Hepatocyte (in vitro differentiated cells): ENCODE data around the gene TRAF2. TPM values are rescaled to one million over a fixed set of nuclear protein-coding genes. Genes with fewer than 3 reads are reported as not detected.

Experiments
- DNase-seq: peaks from one replicate; pipeline ENCODE4 v3.0.0-alpha.2; 2016; ENCODE audit warnings: low spot score
- H2AFZ ChIP-seq: fragments of 200-600 bp; sonication (generic); 2 replicates; pipeline ENCODE4 v1.6.0; 2016; ENCODE audit warnings: antibody characterized with exemption, mild to moderate bottlenecking
- H3K27ac ChIP-seq: fragments of 200-600 bp; sonication (generic); 2 replicates; pipeline ENCODE4 v1.5.1; 2016; ENCODE audit warnings: mild to moderate bottlenecking
- H3K27me3 ChIP-seq: fragments of 200-600 bp; sonication (generic); 2 replicates; pipeline ENCODE4 v1.6.1; 2016
- H3K36me3 ChIP-seq: fragments of 200-600 bp; sonication (generic); replicated peaks from 2 replicates; pipeline ENCODE4 v1.5.1; 2016; ENCODE audit warnings: low read depth; ENCODE audit not compliant: insufficient read depth
- H3K4me1 ChIP-seq: fragments of 200-600 bp; sonication (generic); 2 replicates; pipeline ENCODE4 v1.5.1; 2016; ENCODE audit warnings: mild to moderate bottlenecking, moderate library complexity; ENCODE audit not compliant: insufficient read depth
- H3K4me2 ChIP-seq: fragments of 200-600 bp; sonication (generic); 2 replicates; pipeline ENCODE4 v1.6.0; 2016
- H3K4me3 ChIP-seq: fragments of 200-600 bp; sonication (generic); 2 replicates; pipeline ENCODE4 v1.5.1; 2016; ENCODE audit warnings: mild to moderate bottlenecking
- H3K79me2 ChIP-seq: fragments of 200-600 bp; sonication (generic); 2 replicates; pipeline ENCODE4 v1.6.0; 2017; ENCODE audit warnings: mild to moderate bottlenecking
- H3K9me2 ChIP-seq: fragments of 200-600 bp; sonication (generic); replicated peaks from 2 replicates; pipeline ENCODE4 v1.6.0; 2017; ENCODE audit warnings: mild to moderate bottlenecking; ENCODE audit not compliant: insufficient read depth
- H3K9me3 ChIP-seq: fragments of 200-600 bp; sonication (generic); 2 replicates; pipeline ENCODE4 v1.5.1; 2016; ENCODE audit warnings: low read depth, mild to moderate bottlenecking
- H4K20me1 ChIP-seq: fragments of 200-600 bp; sonication (generic); 2 replicates; pipeline ENCODE4 v1.6.0; 2016; ENCODE audit warnings: mild to moderate bottlenecking; ENCODE audit not compliant: insufficient read depth, poor library complexity, severe bottlenecking
- CTCF ChIP-seq: fragments of 200-600 bp; sonication (generic); IDR thresholded peaks from 2 replicates; pipeline ENCODE4 v1.5.1; 2016; ENCODE audit warnings: antibody characterized with exemption, mild to moderate bottlenecking; ENCODE audit not compliant: poor library complexity
- EZH2 ChIP-seq: fragments of 200-600 bp; sonication (generic); IDR thresholded peaks from 2 replicates; pipeline ENCODE4 v1.6.1; 2016; ENCODE audit warnings: antibody characterized with exemption, mild to moderate bottlenecking, borderline replicate concordance
- EZH2phosphoT487 ChIP-seq: fragments of 200-600 bp; sonication (generic); IDR thresholded peaks from one replicate; pipeline ENCODE4 v1.6.1; 2018; ENCODE audit warnings: antibody characterized with exemption, mild to moderate bottlenecking, low read depth, moderate library complexity; ENCODE audit not compliant: unreplicated experiment, severe bottlenecking
- WGBS: methylation state at CpG from one replicate; pipeline ENCODE4 v1.1.6; 2016; ENCODE audit warnings: low lambda C conversion rate; ENCODE audit errors: missing lambda C conversion rate; 5-methylcytosine and 5-hydroxymethylcytosine counted together
- polyA plus RNA-seq: library from polyadenylated mRNA; unstranded; fragments of >200 nt; fragmentation: Nextera tagmentation; extraction: Ambion mirVana; gene quantifications from 2 replicates; pipeline ENCODE4 v1.2.1, GENCODE V29; 2016
- total RNA-seq: library from RNA; depleted of rRNA; stranded (reverse); fragments of >200 nt; gene quantifications from 2 replicates; pipeline ENCODE4 v1.2.3, GENCODE V29; 2014

Gene TRAF2
- total and polyA plus RNA-seq, 2 experiments from 2014 or later = 7.6 to 12.4 TPM

- H3K4me1 ChIP-seq = peaks cover 16% of the 10 kb centered on the region
- H3K9me2 ChIP-seq = no peaks in the 10 kb centered on the region
- TF ChIP-seq EZH2 (no peak), EZH2phosphoT487 (no peak), CTCF (no peak)
- H3K36me3 ChIP-seq = no peaks in the 10 kb centered on the region
- no peaks in the 10 kb centered on the region for H3K9me3 ChIP-seq
- no peak overlapping the region for H2AFZ ChIP-seq
- H3K4me3 ChIP-seq = no peak overlapping the region
- 92% methylated on average over 19 of the region's 19 CpGs for WGBS
- no peaks in the 10 kb centered on the region for H3K27me3 ChIP-seq
- H3K4me2 ChIP-seq = no peak overlapping the region
- no peak overlapping the region for H3K27ac ChIP-seq
- DNase-seq = peak; percentile 5
- no peaks in the 10 kb centered on the region for H3K79me2 ChIP-seq
- no peaks in the 10 kb centered on the region for H4K20me1 ChIP-seq
Measured at GRCh38 chr9:136857166-136857565, 29.1 kb upstream of the TRAF2 start.

GRCh38 chr9:136857581-136858412, 28.5 kb upstream of the TRAF2 start:
- no peak overlapping the region for H3K27ac ChIP-seq
- no peaks in the 10 kb centered on the region for H3K27me3 ChIP-seq
- no peak overlapping the region for H2AFZ ChIP-seq
- H3K4me3 ChIP-seq = no peak overlapping the region
- no peak overlapping the region for H3K4me2 ChIP-seq
- TF ChIP-seq EZH2 = no peak
- no peak for TF ChIP-seq CTCF
- TF ChIP-seq EZH2phosphoT487 = no peak
- peak; percentile 18 for DNase-seq
- no peaks in the 10 kb centered on the region for H4K20me1 ChIP-seq
- no peaks in the 10 kb centered on the region for H3K9me2 ChIP-seq
- no peaks in the 10 kb centered on the region for H3K9me3 ChIP-seq
- no peaks in the 10 kb centered on the region for H3K36me3 ChIP-seq
- WGBS = 93% methylated on average over 24 of the region's 29 CpGs
- peaks cover 16% of the 10 kb centered on the region for H3K4me1 ChIP-seq
- H3K79me2 ChIP-seq = no peaks in the 10 kb centered on the region

GRCh38 chr9:136858452-136858843, 27.9 kb upstream of the TRAF2 start:
- no peak for TF ChIP-seq EZH2
- no peak for TF ChIP-seq EZH2phosphoT487
- TF ChIP-seq CTCF = no peak
- DNase-seq = no peak
- H3K79me2 ChIP-seq = peaks cover 3% of the 10 kb centered on the region
- H2AFZ ChIP-seq = no peak overlapping the region
- no peaks in the 10 kb centered on the region for H3K9me3 ChIP-seq
- no peak overlapping the region for H3K4me3 ChIP-seq
- no peaks in the 10 kb centered on the region for H4K20me1 ChIP-seq
- 93% methylated on average over 11 of the region's 15 CpGs for WGBS
- H3K4me2 ChIP-seq = no peak overlapping the region
- H3K9me2 ChIP-seq = no peaks in the 10 kb centered on the region
- no peaks in the 10 kb centered on the region for H3K27me3 ChIP-seq
- H3K4me1 ChIP-seq = peaks cover 16% of the 10 kb centered on the region
- H3K27ac ChIP-seq = peak overlapping the region; percentile 69
- H3K36me3 ChIP-seq = no peaks in the 10 kb centered on the region
